GM18520 (cell line): ENCODE results near the gene SYNCRIP.
"Not testable (repeated sequence)": the region's sequence is repeated elsewhere in the genome, so short reads cannot be mapped to it uniquely, and the experiment has no call there.

Experiments used
- ATAC-seq: cut with Tn5 transposase; IDR thresholded peaks from one replicate; pipeline ENCODE4 v1.9.1; 2021; ENCODE audit not compliant: unreplicated experiment

The SYNCRIP gene

DNA sequence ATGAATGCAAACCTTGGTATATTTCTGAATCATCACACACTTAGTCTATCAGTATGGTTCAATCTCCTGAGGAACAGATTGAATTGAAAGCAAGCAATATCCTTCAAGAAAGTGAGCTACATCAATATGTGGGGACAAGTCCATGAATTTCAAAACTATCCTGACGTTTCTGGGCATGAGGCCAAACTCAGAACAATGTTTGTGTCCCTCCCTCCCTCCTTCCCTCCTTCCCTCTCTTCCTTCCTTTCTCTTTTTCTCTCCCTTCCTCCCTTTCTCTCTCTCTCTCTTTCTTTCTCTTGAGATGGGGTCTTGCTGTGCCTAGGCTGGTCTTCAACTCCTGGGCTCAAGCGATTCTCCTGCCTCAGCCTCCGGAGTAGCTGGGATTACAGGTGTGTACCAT is 27.9 kb upstream of the SYNCRIP start:
- ATAC-seq: no peak

DNA sequence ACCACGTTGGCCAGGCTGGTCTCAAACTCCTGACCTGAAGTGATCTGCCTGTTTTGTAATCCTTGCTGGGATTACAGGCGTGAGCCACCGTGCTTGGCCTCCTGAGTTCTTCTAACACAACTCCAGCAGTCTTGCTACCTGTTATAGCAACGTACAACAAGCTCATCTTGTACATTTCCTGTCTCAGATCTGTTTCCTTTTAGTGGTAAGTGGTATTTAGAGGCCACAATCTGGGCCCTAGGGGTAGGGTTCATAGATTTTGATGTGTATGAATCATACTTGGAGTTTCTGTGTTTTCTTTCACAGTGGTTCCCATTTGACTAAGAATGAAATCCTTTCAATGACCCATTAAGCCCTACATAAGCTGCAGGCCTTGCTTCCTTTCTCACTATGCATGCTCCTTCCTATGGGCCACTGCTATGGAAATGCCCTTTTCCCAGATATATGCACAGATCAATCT is 27.1 kb upstream of the SYNCRIP start:
- ATAC-seq: peak; percentile 93

DNA sequence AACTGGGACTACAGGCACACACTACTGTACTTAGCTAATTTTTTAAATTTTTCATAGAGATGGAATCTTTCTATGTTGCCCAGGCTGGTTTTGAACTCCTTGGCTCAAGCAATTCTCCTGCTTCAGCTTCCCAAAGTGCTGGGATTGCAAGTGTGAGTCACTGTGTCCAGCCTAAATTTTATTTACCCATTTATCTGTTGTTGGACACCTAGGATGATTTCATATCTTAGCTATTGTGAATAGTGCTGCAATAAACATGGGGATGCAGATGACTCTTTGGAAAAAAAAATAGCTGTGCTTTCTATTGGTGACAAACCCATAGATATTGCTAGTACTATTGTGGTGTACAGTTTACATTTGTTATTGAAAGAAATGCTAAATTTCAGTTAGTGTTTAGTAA is 19.6 kb upstream of the SYNCRIP start:
- no peak for ATAC-seq

DNA sequence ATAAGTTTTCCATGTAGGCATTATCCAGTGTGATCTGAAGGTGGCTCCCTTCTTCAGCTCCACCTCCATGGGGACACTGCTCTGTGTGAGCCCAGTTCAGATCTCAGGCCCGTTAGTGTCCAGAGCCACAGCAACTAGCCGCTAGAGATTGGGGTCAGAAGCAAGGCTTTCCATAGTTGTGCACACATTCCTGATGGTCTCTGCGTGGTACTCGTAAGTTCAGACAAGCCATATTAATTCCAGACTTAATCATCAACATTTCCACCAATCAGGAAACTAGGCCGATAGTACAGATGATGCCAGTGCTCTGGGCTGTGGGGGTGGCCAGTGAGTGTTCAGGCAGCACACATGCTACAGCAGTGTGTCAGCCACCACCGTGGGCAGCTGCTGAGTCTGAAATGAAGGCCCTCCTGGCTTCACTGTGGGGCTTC is 17.5 kb upstream of the SYNCRIP start:
- ATAC-seq: no peak

DNA sequence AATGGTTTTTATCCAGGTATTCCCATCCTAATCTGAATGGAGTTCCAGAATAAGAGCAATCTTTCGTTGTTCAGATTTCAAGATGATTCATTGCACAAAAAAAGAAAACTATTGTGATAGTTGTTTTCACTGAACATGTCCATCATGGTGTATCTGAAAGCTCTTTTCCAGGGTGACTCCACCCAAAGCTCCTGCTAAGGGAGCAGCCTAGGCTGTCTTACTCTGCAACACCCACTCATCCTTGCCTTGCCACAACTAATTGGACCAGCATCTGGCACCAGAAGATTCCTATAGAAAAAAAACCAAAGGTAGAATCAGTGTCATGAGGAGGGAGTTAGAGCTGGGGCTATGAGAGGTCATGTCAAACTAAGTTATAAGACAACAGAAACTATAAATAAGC is 7.9 kb upstream of the SYNCRIP start:
- no peak for ATAC-seq

DNA sequence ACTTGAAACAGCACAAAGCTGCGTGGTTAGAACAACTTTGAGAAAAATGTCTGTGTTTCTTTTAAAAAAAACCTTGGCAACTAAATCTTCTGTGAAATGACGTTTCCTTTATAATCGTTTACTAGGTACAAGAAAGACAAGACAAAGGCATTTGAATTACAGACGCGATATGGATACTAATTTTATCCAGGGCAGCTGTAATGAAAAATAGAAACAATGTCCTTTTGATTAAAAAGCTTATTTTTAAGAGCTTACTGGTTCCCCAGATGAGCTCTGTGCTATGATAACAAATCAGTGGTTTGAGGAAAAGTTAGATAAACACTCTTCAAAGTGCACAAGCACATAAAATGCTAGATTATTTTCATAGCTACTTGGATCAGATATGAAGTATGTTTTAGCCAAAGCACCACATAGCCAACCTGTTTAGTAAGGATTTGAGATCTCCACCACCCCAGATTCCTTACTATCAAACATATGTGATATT is 1.6 kb upstream of the SYNCRIP start:
- no peak for ATAC-seq

DNA sequence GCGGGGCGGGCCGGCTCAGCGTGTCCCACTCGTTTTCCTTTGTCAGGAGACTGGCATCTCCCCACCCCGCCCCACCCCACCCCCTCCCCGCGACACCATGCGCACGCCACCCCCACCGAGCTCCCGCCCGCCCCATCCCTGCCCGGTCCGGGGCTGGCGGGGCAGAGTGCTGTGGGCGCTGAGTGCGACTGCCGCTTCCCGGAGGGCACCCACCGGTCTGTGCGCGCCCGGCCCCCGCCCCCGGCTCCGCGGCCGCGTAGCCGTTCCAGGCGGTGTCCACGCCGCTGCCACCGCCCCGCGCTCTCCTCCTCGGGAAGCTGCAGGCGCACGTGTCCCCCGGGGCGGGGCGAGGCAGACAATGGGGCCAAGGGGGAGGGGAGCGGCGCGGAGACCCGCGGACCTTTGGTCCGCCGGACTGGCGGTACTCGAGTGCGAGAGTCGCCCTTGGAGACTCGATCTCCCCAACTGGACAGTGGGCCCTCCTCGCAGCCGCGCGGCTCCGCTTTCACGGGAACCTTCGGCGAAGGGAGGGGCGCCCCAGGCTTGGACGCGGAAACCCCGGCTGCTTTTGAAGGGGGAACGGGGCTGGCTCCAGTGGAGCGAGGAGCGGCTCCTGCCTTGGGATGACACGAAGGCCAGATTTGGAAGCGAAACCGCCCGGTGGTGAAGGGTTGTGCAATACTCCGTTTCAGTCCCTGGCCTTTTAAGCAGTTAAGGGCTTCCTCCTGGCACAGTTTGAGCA is 1.0 kb upstream of the SYNCRIP start:
- ATAC-seq: peak; percentile 32

DNA sequence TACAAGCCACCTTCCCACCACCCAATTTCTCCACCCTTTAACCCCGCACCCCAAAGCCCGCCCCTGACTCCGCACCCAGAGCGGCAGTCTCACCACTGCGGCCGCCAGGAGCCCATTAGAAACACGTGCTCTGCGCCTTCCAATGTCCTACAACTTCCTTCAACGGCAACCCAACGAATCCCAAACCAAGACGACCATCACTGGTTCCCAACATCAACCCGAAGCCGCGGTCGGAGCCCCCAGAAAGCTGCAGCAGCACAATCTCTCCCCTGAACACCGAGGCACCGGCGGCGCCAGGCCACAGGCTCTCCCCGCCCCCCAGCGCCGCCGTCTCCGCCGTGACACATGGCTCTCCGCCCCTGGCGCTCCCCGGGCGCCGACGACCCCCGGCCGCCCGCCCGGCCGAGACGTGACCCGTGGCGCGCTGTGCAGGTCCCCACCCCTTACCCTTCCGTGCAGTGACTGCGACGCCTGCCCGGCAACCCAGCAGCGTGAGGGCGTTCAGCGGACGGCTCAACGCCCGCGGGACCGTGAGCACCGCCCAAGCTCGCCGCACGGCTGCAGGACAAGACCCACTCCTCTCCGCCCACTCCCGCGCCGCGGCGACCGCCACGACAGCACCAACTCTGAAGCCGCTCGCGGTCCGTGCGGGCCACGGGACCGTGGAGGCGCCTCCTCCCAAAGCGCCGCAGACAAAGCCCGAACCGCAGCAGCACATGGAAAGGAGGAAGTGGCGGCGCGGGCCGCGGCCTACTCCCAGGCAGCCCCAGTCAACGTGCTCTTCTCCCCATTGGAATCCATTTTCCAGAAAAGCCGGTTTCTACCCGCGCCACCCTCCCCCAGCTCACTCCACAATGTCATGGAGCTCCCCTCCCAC is 551 bp downstream of the SYNCRIP start:
- ATAC-seq: no peak

DNA sequence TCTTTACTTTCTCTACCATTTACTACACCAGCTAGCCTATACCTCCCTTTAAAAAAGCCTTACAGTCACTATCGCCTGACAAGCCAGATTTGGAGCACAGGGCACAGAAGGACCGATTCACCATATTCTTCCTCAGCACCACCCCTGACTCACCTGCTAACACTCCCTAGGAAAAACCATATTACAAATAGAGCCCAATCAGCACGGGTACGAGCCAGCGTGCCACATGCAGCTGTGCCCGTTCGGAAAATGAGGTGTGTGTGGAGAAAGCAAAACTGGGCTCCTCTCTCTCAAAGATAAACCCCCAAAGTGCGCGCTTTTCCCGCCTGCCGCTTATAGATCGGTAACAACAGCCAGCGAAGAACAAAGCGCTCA is 1.2 kb downstream of the SYNCRIP start:
- no peak for ATAC-seq

DNA sequence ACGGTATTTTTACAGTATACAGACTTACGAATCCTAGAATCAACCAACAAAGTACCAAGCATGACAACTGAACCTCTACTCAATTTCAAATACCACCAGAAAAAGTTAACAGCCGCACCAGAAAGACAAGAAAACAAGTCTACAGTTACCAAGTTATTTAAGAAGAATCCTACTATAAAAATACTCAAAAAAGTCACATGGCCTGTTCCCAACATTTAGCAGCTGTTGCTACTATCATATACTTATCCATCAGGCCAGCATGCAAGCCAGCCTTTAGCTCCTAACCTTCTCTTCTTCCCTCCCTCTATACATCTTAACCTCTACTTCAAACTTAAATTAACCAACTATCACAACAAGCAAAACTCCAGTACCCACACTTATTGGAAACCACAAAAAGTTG is 1.9 kb downstream of the SYNCRIP start:
- no peak for ATAC-seq

DNA sequence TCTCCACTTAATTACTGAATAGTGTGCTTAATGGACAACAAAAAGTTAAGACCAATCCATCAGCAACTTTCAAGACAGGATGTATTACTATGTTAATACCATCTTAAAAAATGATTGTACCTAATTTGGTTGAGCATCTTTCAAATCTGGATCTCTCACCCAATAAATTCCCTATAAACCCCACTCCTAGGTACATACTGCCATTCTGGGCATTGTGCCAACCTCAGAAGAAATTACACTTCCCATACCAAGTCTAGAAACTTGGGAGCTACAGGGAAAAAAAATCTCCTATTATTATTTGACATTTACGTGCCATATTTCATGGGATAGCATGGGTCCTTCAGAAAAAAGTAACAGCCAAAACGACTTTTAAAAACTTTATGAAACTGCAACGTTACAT is 5.1 kb downstream of the SYNCRIP start:
- no peak for ATAC-seq

DNA sequence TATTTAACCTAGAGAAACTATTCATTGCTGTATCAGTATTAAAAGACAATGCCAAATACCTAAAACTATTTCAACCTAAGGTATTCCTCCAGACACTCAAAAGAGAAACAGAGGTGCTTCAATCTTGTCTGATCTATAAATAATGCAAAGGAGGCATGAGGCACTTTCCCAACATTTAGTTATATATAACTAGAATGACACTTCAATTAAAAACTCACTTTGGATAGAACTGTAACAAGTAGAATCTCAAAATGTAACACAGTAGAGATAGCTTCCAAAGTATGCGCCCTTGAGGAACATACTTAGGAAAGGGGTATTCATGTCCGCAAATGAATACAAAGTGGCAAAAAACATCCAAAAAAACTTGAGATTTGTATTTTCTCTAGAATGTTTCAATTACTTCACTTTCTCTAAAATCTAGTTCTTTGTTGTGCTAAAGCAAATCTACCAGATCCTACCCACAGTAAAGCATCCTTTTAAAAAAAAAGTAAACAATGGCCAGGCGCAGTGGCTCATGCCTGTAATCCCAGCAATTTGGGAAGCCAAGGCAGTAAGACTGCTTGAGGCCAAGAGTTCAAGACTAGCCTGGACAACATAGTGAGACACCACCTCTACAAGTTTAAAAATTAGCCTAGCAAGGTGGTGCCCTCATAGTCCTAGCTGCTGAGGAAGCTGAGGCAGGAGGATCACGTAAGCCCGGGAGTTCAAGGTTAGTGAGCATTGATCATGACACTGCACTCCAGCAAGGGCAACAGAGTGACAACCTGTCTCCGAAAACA is 10.3 kb downstream of the SYNCRIP start:
- ATAC-seq: no peak

DNA sequence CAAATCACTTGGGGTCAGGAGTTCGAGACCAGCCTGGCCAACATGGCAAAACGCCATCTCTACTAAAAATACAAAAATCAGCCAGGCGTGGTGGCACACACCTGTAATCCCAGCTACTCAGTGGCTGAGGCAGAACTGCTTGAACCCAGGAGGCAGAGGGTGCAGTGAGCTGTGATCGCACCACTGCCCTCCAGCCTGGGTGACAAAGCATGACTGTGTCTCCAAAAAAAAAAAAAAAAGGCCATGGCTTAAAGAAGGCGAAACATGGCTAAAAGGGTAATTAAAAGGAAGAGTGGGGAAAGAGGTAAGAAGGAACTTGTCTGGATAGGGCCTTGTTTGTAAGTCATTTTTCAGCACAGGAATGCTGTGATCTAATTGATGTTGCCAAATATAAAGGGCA is 11.6 kb downstream of the SYNCRIP start:
- ATAC-seq: not testable (repeated sequence)

DNA sequence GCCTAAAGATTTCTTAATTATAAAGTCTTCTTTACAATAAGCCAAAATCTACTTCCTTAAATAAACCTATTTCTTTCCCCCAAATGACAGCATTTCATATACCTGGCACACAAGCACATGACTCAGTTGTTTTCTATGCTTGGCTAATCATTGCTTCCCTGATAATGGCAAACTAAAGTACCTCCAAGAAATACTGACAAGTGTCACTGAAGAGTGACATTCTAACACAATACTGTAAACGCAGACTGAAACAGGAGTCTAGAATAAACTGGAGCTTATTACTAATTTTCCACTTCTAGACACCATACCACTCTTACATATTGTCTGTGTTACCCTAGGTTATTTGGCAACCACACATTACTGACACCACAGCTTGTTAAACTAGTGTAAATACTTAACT is 14.3 kb downstream of the SYNCRIP start:
- ATAC-seq: no peak

DNA sequence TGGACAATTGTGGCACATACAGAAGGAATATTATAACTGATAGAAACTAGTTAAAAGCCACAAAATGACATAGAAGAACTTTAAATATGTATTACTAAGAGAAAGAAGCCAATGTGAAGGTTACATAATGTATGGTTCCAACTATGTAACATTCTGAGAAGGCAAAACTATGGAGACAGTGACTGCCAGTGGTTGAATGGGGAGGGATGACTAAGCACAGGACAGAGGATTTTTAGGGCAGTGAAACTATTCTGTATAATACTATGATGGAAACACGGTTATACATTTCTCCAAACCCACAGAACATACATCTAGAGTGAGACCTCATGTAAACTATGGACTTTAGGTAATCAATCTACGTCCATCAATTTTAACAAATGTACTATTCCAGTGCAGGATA is 22.4 kb downstream of the SYNCRIP start:
- no peak for ATAC-seq

DNA sequence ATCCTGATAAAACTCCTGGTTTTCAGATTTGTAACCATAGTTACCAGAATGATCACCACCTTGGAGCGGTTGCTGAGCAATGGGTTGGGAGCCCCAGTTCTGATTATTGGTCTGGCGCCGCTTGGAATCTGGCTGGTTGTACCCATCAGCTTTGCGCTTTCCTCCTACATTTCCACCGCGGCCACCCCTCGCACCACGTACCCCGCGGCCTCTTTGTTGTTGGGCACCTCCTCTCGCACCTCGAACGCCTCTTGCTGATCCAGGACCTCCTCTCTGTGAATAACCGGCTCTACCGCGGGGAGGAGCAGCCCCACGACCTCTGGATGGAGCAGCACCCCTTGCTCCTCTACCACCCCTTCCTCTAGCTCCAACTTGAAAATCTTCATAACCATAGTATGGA is 27.9 kb downstream of the SYNCRIP start:
- ATAC-seq: no peak

DNA sequence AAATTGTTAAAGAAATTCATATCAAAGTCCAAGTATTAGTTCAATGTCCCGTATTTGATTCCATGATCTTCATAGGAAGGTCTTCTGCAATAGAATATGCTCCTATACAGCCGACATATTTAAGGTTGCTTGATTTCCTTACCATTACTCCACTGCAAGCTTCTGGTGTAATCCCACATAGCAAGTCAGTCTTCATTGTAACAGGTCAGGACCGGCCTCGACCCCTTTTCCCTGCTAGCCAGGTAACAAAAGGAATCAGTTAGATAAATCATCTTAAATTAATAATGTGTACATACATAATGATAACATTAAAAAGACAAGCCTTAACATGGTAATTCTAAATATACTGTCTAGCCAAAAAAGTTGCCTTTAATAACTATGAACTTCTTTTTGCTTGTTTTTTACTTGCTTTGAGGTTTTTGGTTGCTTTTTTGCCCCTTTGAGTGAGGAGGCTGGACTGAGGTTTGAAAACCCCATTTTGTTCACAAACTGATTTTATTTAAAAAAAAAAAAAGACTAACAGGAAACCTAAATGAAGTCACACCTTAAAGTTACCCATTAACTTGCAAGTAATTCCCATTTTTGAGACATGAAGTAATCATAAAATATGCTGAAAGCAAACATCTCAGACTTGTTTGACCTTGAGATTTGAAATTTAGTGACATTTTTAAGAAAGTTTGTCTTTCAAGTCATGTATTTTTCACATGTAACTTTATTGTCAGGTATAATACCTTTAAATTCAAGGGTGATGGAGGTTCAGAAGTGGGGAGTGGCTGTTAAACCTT is 29.8 kb downstream of the SYNCRIP start:
- no peak for ATAC-seq

DNA sequence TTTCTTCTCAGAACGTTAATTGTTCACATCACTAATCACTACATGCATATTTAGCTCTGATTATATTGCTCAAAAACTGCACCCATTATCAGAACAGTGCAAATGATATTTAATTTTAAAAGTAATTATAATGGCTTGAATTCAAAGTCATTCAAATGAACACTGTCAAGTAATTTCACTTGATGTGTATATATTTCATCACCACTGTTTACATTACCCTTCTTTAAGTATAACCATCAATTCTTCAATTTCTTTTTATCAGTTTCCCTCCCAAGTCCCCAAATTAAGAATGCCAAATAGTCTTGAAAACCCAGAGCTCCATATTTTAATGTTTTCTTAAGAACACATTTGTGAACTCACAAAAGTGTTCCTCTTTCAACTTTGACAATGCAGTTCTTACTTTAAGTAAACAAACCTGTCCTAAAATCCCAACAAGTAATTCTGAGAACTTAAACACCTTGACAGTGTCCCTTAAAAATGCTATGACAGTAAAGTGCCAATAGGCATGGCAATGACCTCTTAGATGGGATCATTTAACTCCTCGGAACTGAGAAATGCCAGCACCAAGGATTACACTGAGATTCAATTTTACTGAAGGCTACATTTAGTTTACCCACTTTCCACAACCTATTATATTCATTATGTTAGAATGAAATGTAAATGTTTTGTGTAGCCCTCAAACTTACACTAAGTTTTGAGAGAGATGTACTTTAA is 32.3 kb downstream of the SYNCRIP start:
- ATAC-seq: no peak

DNA sequence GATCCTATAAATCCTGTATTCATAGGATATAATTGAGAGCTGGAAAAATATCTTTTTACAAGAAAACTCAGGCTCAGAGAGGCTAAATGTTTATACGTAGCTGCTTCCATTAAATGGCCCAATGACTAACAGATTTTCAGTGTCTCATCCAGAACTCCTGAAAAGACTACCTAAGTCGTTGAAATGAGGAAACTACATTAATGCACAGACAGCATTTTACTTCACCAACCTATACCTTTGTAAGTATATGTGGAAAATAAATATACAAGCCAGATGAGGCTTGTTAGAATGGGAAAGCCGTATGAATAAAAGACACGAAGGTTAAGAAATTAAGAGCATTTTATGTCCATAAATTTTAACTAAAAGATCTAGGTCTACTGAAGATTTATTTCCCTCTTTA is 40.6 kb downstream of the SYNCRIP start:
- ATAC-seq: no peak

DNA sequence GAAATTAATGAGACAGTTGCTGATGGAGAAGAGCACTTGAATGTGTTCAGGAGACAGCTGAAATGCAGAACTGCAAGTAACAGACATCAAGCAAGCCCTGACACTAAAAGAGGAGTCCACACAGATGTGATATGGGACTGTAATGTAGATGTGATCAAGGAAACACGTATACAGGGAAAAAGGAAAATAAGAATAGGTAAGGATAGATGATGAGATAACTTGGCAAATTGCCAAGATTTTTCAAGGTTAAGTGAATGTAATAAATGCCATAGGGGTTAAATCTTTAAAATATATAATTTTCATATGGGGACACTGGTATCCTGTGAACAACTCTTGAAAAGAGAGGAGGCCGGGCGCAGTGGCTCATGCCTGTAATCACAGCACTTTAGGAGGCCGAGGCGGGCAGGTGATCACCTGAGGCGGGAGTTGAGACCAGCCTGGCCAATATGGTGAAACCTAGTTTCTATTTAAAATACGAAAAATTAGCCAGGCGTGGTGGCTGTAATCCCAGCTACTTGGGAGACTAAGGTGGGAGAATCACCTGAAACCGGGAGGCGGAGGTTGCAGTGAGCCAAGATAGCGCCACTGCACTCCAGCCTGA is 41.9 kb downstream of the SYNCRIP start:
- no peak for ATAC-seq
